NOMO-1 treated with dmso at 0.1 percent for 144 hours (cell line): ENCODE data around the gene UBR1.
"Not testable (repeated sequence)": the region's sequence is repeated elsewhere in the genome, so short reads cannot be mapped to it uniquely, and the experiment has no call there.

ENCODE experiments used
- DNase-seq: peaks from one replicate; lab custom pipeline; 2025; ENCODE audit not compliant: unreplicated experiment; lab: John Stamatoyannopoulos, UW

Gene UBR1

DNA sequence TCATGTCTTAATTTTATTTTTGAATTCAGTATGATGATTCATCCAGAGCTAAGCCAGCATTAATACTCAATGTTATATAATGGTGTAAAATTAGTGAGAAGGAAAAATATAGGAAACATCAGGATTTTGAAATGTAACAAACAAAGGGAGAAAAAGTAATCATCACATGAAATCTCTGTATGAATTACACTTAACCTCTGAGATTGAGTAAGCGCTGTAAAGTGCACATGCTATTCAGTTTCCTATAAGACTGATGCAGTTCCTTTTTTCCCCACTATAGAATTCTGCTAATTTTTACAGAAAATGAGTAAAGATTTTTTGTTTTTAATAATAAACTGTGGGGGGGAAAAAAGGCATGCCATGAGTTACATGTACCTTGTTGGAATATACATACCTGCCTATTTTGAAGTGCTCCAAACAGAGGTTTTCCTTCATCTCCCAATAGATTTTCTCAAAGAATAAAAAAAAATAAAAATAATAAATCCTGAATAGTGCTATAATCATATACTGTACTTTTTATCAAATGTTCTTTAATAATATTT is 121.3 kb downstream of the UBR1 start:
- DNase-seq = no peak

- DNase-seq = not testable (repeated sequence)
Observed at GRCh38 chr15:42979113-42979512, 126.7 kb downstream of the UBR1 start.

DNA sequence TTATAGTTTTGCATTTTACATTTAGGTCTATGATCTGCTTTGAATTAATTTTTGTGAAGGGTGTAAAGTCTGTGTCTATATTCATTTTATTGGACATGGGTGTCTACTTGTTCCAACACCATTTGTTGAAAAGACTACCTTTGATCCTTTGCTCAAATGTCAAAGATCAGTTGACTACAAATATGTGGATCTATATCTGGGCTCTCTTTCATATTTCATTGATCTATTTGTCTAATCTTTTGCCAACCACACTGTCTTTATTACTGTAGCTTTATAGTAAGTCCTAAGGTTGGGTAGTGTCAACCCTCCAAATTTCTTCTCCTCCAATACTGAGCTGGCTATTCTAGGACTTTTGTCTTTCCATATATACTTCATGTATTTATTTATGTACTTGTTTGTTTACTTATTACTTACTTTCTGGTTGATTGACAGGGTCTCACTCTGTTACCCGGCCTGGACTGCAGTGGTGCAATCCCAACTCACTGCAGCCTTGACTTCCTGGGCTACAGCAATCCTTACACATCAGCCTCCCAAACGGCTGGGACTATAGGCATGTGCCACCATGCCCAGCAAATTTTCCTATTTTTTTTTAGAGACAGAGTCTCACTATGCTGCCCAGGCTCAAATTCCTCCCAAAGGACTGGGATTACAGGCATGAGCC is 131.5 kb downstream of the UBR1 start:
- no peak for DNase-seq

DNA sequence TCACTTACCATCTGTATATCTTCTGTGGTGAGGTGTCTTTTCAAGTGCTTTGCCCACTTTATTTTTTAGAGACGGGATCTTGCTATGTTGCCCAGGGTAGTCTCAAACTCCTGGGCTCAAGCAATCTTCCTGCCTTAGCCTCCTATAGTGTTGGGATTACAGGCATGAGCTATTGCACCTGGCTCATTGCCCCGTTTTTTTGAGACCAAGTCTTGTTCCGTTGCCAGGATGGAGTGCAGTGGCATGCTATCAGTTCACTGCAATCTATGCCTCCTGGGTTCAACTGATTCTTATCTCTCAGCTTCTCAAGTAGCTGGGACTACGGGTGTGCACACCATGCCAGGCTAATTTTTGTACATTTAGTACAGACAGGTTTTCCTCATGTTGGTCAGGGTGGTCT is 132.7 kb downstream of the UBR1 start:
- no peak for DNase-seq

- no peak for DNase-seq
Observed at GRCh38 chr15:42971830-42972229, 134.0 kb downstream of the UBR1 start.

DNA sequence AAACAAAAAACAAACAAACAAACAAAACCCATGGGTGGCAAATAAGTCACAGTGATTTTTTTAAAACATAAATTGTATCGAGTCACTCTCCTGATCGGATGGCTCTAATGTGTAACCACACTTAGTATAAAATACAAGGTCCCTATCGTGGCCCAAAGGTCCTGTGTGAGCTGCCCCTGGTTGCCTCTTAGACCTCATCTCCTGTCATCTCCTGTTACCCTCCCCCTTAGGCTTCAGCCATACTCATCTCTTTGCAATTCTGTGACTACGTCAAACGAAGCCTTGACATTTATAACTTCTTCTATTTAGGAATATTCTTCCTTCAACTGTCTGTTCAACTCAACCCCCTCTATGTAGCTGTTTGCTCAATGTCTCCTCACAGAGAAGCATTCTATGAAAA is 141.4 kb downstream of the UBR1 start:
- no peak for DNase-seq

- DNase-seq = no peak
Observed at GRCh38 chr15:42955518-42955917, 150.3 kb downstream of the UBR1 start.

GRCh38 chr15:42954291-42954690 is 151.5 kb downstream of the UBR1 start:
- no peak for DNase-seq

DNA sequence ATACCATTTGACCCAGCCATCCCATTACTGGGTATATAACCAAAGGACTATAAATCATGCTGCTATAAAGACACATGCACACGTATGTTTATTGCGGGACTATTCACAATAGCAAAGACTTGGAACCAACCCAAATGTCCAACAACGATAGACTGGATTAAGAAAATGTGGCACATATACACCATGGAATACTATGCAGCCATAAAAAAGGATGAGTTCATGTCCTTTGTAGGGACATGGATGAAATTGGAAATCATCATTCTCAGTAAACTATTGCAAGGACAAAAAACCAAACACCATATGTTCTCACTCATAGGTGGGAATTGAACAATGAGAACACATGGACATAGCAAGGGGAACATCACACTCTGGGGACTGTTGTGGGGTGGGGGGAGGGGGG is 156.9 kb downstream of the UBR1 start:
- not testable (repeated sequence) for DNase-seq

DNA sequence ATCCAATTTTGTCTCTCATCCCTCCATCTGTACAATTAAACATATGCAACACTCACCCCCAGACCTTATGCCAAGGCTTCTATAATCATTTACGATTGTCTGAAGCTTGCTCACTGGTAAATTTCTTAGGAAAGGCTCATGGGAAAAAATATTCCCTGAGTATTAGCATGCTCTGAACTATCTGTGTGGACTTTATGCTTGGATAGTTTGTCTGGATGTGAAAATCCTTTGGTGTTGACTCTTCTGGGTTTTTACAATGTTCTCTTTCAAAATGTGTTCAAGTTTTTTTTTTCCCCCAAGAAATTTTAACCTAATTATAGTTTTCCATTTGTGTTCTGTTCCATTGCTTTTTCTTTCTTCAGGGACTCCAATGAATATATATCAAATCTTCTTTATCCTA is 165.3 kb downstream of the UBR1 start:
- DNase-seq = no peak

GRCh38 chr15:42939841-42940240 is 166.0 kb downstream of the UBR1 start:
- DNase-seq = no peak

- no peak for DNase-seq
Observed at GRCh38 chr15:42937143-42937542, 168.7 kb downstream of the UBR1 start.

- no peak for DNase-seq
Observed at GRCh38 chr15:42933886-42934667, 171.8 kb downstream of the UBR1 start.

- no peak for DNase-seq
Observed at GRCh38 chr15:42932833-42933515, 172.9 kb downstream of the UBR1 start.

GRCh38 chr15:42931702-42932486 is 173.9 kb downstream of the UBR1 start:
- no peak for DNase-seq

- no peak for DNase-seq
Observed at GRCh38 chr15:42929306-42929848, 176.5 kb downstream of the UBR1 start.

DNA sequence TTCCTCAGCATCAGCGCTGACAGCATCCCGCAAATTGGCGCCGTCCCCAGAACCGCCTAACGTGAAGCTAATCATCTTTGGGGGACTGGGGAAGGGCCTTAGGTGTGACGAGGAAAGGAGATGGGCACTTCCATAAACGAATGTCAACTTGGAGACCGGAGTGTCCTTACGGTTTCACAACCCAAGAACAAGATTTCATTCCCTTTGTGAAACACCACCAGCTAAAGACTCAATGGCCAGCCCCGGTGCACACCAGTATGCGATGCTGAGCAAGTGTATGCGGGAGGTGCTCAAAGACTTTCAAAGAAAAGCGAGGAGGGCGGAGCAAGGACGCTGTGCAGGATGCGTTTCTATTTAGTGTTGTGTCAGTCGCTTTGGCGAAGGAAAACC is 184.5 kb downstream of the UBR1 start:
- DNase-seq = no peak

- DNase-seq = peak; percentile 97
Observed at GRCh38 chr15:42920519-42921341, 185.1 kb downstream of the UBR1 start, which contains the start of gene TTBK2. Gene TTBK2, minus strand, starts transcription at chr15:42920778. Its CDS starts 42,161 bp downstream, at chr15:42878617.

DNA sequence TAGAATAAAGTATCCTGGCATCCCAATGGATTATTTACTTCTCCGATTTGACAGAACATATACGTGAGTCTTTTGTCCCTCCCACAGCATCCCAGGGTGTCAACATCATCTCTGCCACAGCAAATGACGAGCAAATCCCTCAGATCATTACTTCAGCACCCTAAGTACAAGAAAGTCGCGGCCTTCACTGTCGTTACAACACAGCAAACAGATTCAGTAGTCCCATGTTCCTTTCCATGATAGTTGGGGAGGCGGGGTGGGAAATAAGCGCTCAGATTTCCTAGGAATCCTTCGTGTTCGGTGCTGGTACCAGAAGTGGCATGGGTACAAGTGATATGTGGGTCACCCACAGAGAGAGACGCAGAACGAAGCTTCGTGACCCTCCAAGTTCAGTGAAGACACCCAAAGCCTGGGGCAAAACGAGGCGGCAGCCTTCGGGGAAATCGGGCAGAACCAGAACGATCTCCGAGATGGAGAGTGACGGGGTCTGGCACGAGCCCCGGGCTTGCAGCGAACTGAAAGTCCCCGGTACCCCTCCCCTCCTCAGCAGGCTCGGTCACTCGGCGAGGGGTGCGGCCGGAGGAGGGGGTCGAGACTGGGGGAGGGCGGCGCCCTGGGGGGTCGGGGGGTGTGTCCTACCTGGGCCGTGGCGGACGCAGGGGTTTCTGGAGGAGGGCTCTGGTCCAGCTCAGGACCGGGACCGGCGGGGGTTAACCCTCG is 185.9 kb downstream of the UBR1 start:
- no peak for DNase-seq
